ENCODE data around the gene GSDME.

The GSDME gene

GRCh38 chr7:24763303-24763901 is 6.1 kb upstream of the GSDME start:
- in situ Hi-C loops (cut with MboI; ENCODE audit: low sequenced_read_pairs) = no loop called here
- DNase-seq (ENCODE audit: low spot score in 2 of 2) = no peak
- H3K9me3 ChIP-seq = no peaks in the 10 kb centered on the region
- H3K27me3 ChIP-seq (ENCODE audit: low read depth) = peaks cover 2% of the 10 kb centered on the region; the same call in 1 of the 2 replicates
- H3K4me1 ChIP-seq = no peaks in the 10 kb centered on the region
- no peak overlapping the region for H3K4me3 ChIP-seq
- no peaks in the 10 kb centered on the region for H3K36me3 ChIP-seq (replicated peaks)

DNA sequence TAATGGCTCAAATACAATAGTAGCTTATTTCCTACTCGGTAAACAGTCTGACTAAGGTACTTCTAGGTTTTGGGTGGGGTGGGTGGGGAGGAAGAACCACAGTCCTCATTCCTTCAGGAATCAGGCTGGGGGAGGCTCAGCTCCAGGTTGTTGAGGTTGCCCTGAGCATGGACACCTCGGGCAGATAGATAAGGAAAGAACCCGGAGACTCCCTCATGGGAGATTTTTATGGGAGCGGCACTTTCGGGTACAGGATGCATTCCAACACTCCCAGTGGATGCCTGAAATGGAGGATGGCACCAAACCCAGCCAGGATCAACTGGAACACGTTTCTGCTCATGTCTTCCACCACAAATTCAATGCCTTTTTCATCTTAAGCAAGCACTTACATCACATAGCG is 5.5 kb upstream of the GSDME start:
- Histone ChIP-seq H3K9me3 (no peaks in the 10 kb centered on the region), H3K4me1 (peaks cover 2% of the 10 kb centered on the region), H3K4me3 (no peak overlapping the region), H3K27me3 (ENCODE audit: low read depth) (peaks cover 2% of the 10 kb centered on the region; the same call in 1 of the 2 replicates), H3K36me3 (replicated peaks) (no peaks in the 10 kb centered on the region)
- in situ Hi-C loops (cut with MboI; ENCODE audit: low sequenced_read_pairs) = no loop called here
- DNase-seq (ENCODE audit: low spot score in 2 of 2) = no peak

GRCh38 chr7:24760968-24761367 is 3.7 kb upstream of the GSDME start:
- H3K4me1 ChIP-seq = peaks cover 4% of the 10 kb centered on the region
- H3K36me3 ChIP-seq (replicated peaks) = no peaks in the 10 kb centered on the region
- peaks cover 2% of the 10 kb centered on the region; the same call in 1 of the 2 replicates for H3K27me3 ChIP-seq (ENCODE audit: low read depth)
- H3K4me3 ChIP-seq = no peak overlapping the region
- H3K9me3 ChIP-seq = no peaks in the 10 kb centered on the region
- no peak for DNase-seq (ENCODE audit: low spot score in 2 of 2)
- in situ Hi-C loops (cut with MboI; ENCODE audit: low sequenced_read_pairs) = no loop called here

- in situ Hi-C loops (cut with MboI; ENCODE audit: low sequenced_read_pairs) = no loop called here
- peak in 1 of 2 experiments; percentile 34 for DNase-seq (ENCODE audit: low spot score in 2 of 2)
- Histone ChIP-seq H3K4me3 (peak overlapping the region; percentile 58), H3K9me3 (no peaks in the 10 kb centered on the region), H3K4me1 (peaks cover 4% of the 10 kb centered on the region), H3K36me3 (replicated peaks) (no peaks in the 10 kb centered on the region), H3K27me3 (ENCODE audit: low read depth) (no peaks in the 10 kb centered on the region)
These were observed 515 bp downstream of the GSDME start for GRCh38 chr7:24756545-24757352.

DNA sequence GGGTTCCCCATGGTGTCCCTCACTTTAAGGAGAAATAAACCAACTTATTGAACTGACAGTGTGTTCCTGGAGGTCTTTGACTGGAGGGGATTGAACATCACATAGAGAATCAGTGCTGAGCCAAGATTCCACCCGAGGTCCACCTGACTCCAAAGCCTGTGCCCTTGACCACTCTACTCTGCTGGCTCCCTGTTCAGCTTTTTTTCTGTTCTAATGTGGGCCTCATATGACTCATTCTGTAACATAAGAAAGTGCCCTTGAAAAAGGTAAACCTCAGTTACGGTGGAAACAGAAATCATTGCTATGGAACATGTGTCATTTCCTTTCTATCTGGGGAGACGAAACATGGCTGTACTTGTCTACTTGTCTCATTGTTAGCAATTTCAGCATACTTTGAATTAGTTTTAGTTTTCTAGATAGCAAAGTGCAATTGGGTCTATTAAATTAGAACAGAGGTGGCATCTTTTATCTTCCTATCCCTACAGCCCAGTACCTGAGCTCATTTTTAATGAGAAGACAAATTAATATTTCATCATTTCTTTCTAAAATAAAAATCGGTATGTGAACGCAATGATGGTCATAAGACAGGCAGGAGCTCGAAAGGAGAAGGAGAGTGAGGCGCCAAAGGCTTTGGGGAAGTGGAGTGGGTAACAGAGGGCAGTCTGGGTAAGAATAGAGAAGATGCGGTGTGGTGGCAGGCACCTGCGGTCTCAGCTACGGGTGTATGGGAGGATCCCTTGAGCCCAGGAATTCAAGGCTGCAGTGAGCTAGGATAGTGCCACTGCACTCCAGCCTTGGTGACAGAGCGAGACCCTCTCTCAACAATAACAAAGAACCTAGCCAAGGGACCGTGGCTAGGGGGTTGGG is 1.5 kb downstream of the GSDME start:
- Histone ChIP-seq H3K4me1 (peaks cover 4% of the 10 kb centered on the region), H3K27me3 (ENCODE audit: low read depth) (peaks cover 2% of the 10 kb centered on the region; the same call in 1 of the 2 replicates), H3K4me3 (no peak overlapping the region), H3K36me3 (replicated peaks) (no peaks in the 10 kb centered on the region), H3K9me3 (no peaks in the 10 kb centered on the region)
- DNase-seq (ENCODE audit: low spot score in 2 of 2) = no peak
- in situ Hi-C loops (cut with MboI; ENCODE audit: low sequenced_read_pairs) = no loop called here

DNA sequence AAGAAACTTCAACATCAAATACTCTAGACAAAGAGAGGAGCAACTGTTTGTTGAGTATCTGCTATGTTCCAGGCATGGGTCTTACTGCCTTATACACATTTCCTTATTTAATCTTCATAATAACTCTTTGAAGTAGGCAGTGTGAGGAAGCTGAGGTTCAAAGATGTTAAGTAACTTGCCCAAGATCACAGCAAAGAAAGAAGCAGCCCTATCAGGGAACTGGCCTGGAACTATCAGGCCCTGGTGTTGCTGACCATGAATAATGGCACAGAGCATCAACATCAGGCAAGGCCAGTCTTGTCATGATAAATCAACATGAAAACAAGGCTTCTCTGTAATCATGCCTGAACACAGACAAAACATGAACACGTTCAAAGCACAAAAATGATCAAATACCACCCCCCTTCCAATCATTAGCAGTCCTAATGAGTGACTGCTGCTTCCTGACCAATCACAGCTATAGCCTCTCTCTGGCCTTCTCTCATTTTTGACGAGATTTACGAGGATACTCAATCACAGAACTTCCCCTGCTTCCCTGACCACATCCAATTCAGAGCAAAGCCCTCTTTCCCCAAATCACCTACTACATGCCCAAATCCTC is 2.3 kb downstream of the GSDME start:
- H3K36me3 ChIP-seq (replicated peaks) = no peaks in the 10 kb centered on the region
- no peak overlapping the region for H3K4me3 ChIP-seq
- no peak for DNase-seq (ENCODE audit: low spot score in 2 of 2)
- H3K27me3 ChIP-seq (ENCODE audit: low read depth) = peaks cover 2% of the 10 kb centered on the region; the same call in 1 of the 2 replicates
- no peaks in the 10 kb centered on the region for H3K9me3 ChIP-seq
- peaks cover 4% of the 10 kb centered on the region for H3K4me1 ChIP-seq
- in situ Hi-C loops (cut with MboI; ENCODE audit: low sequenced_read_pairs) = no loop called here

- Histone ChIP-seq H3K27me3 (ENCODE audit: low read depth) (peaks cover 2% of the 10 kb centered on the region; the same call in 1 of the 2 replicates), H3K36me3 (replicated peaks) (no peaks in the 10 kb centered on the region), H3K9me3 (no peaks in the 10 kb centered on the region), H3K4me3 (no peak overlapping the region), H3K4me1 (no peaks in the 10 kb centered on the region; the same call in 1 of the 2 replicates)
- no peak for DNase-seq (ENCODE audit: low spot score in 2 of 2)
- in situ Hi-C loops (cut with MboI; ENCODE audit: low sequenced_read_pairs) = no loop called here
These were observed 5.0 kb downstream of the GSDME start for GRCh38 chr7:24752073-24752800.

DNA sequence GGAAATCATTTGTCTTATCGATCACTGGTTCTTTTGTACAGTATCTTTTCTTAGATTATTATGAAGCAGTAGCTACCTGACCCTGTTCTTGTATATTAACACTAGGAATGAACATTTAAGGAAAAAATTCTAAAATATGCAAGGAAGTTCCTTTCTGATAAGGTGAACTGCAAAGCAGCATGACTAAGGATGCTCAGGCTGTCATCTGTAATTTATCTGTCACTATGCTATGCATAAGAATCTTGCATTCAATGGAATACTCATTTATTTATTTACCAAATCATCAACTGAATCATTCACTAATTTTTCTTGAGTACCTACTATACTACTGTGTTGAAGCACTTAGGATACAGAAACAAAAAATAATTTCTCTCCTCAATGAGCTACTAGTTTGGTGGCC is 5.8 kb downstream of the GSDME start:
- DNase-seq (ENCODE audit: low spot score in 2 of 2) = no peak
- no peaks in the 10 kb centered on the region for H3K36me3 ChIP-seq (replicated peaks)
- peaks cover 2% of the 10 kb centered on the region; the same call in 1 of the 2 replicates for H3K27me3 ChIP-seq (ENCODE audit: low read depth)
- in situ Hi-C loops (cut with MboI; ENCODE audit: low sequenced_read_pairs) = no loop called here
- no peaks in the 10 kb centered on the region; the same call in 1 of the 2 replicates for H3K4me1 ChIP-seq
- H3K9me3 ChIP-seq = no peaks in the 10 kb centered on the region
- H3K4me3 ChIP-seq = no peak overlapping the region

DNA sequence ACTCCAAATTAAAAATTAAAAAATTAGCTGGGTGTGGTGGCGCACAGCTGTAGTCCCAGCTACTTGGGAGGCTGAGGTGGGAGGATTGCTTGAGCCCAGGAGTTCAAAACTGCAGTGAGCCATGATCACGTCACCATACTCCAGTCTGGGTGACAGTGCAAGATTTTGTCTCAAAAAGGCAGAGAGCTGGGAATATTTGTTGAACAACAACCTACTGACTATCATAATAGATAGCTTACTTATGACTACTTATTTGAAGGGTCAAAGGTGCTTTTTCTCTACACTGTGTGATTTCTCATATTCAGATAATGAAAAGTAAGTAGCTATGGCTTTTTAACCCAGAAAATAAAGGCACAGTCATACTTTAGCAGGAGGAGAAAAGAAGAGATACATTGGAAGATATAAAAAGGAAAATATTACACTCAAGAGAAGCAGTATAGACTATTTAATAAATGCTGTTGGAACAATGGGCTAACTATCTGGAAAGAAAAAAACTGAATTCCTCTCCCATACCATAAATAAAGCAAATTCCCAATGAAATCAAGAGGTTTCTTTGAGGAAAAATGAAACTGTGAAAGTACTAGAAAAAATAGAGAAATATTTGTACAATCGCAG is 6.7 kb downstream of the GSDME start:
- Histone ChIP-seq H3K36me3 (replicated peaks) (no peaks in the 10 kb centered on the region), H3K4me3 (no peak overlapping the region), H3K27me3 (ENCODE audit: low read depth) (peaks cover 2% of the 10 kb centered on the region; the same call in 1 of the 2 replicates), H3K4me1 (no peaks in the 10 kb centered on the region), H3K9me3 (no peaks in the 10 kb centered on the region)
- in situ Hi-C loops (cut with MboI; ENCODE audit: low sequenced_read_pairs) = no loop called here
- no peak for DNase-seq (ENCODE audit: low spot score in 2 of 2)

DNA sequence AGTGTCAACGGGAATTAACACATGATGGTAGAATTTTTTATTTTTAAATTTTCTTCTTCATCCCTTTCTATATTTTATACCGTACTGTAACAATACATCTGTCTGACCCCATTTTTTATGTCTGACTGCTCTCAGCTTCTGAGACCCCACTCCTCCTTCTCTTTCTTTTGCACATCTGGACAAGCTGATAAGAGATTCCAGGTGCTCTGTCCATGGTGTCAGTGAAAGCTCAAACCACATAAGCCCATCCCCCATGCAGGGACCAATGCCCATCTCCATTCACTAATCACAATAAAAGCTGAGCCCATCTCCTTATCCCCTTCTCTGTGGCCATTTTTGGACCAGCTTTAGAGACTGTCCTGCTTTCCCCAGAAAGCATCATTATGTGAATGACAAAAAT is 8.7 kb downstream of the GSDME start:
- DNase-seq (ENCODE audit: low spot score in 2 of 2) = no peak
- H3K27me3 ChIP-seq (ENCODE audit: low read depth) = peaks cover 2% of the 10 kb centered on the region; the same call in 1 of the 2 replicates
- no peaks in the 10 kb centered on the region for H3K9me3 ChIP-seq
- in situ Hi-C loops (cut with MboI; ENCODE audit: low sequenced_read_pairs) = no loop called here
- no peak overlapping the region for H3K4me3 ChIP-seq
- no peaks in the 10 kb centered on the region for H3K4me1 ChIP-seq
- H3K36me3 ChIP-seq (replicated peaks) = no peaks in the 10 kb centered on the region

DNA sequence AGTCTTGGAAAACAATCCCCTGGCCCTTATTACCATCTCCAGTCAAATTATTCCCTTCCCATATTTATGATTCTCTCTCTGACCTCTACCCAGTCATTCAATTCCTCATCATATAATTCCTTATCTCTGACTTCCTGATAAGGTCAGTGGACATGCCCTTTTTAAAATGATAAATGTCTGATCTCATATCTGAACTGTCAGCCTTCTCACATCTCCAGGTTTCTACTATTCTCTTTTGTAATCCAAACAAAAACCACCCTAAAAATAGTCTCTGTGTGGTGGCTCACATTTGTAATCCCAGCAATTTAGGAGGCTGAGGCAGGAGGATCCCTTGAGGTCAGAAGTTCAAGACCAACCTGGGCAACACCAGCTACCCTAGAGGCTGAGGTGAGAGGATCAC is 11.9 kb downstream of the GSDME start:
- DNase-seq (ENCODE audit: low spot score in 2 of 2) = no peak
- Histone ChIP-seq H3K4me1 (no peaks in the 10 kb centered on the region), H3K27me3 (ENCODE audit: low read depth) (no peaks in the 10 kb centered on the region), H3K9me3 (no peaks in the 10 kb centered on the region), H3K4me3 (no peak overlapping the region), H3K36me3 (replicated peaks) (no peaks in the 10 kb centered on the region)
- in situ Hi-C loops (cut with MboI; ENCODE audit: low sequenced_read_pairs) = no loop called here

GRCh38 chr7:24743471-24743870 is 13.8 kb downstream of the GSDME start:
- H3K9me3 ChIP-seq = no peaks in the 10 kb centered on the region
- no peaks in the 10 kb centered on the region for H3K4me1 ChIP-seq
- H3K27me3 ChIP-seq (ENCODE audit: low read depth) = no peaks in the 10 kb centered on the region
- H3K36me3 ChIP-seq (replicated peaks) = no peaks in the 10 kb centered on the region
- DNase-seq (ENCODE audit: low spot score in 2 of 2) = no peak
- no peak overlapping the region for H3K4me3 ChIP-seq
- in situ Hi-C loops (cut with MboI; ENCODE audit: low sequenced_read_pairs) = no loop called here
